Stomach smooth muscle (tissue), 2 donors: ENCODE measurements around the gene ELP2.
"Not testable (repeated sequence)": the region's sequence is repeated elsewhere in the genome, so short reads cannot be mapped to it uniquely, and the experiment has no call there.

ENCODE experiments used
- H3K27ac ChIP-seq: one replicate; pipeline ENCODE4 v1.7.0; 2013; ENCODE audit warnings: mild to moderate bottlenecking, low read length, inconsistent platforms
- H3K27me3 ChIP-seq, 2 donors: one replicate each; pipeline ENCODE4 v1.7.0; 2013; ENCODE audit warnings: low read length in 2 of 2; ENCODE audit not compliant: insufficient read depth in 2 of 2, control insufficient read depth in 1 of 2
- H3K36me3 ChIP-seq, 2 donors: one replicate each; pipeline ENCODE4 v1.7.0; 2013; ENCODE audit warnings: low read length in 2 of 2; ENCODE audit not compliant: control insufficient read depth in 2 of 2, insufficient read depth in 2 of 2
- H3K4me1 ChIP-seq: one replicate; pipeline ENCODE4 v1.7.0; 2013; ENCODE audit warnings: low read length; ENCODE audit not compliant: control insufficient read depth, insufficient read depth
- H3K4me3 ChIP-seq, 2 donors: one replicate each; pipeline ENCODE4 v1.7.0; 2013; ENCODE audit warnings: low read length in 2 of 2
- H3K9ac ChIP-seq, 2 donors: one replicate each; pipeline ENCODE4 v1.7.0; 2013; ENCODE audit warnings: low read length in 2 of 2, mild to moderate bottlenecking in 1 of 2
- H3K9me3 ChIP-seq, 2 donors: one replicate each; pipeline ENCODE4 v1.7.0; 2013; ENCODE audit warnings: low read length in 2 of 2; ENCODE audit not compliant: control insufficient read depth in 2 of 2
- donor health status: healthy.
- donor health status: Pancreatic carcinoma.

ELP2 gene

DNA sequence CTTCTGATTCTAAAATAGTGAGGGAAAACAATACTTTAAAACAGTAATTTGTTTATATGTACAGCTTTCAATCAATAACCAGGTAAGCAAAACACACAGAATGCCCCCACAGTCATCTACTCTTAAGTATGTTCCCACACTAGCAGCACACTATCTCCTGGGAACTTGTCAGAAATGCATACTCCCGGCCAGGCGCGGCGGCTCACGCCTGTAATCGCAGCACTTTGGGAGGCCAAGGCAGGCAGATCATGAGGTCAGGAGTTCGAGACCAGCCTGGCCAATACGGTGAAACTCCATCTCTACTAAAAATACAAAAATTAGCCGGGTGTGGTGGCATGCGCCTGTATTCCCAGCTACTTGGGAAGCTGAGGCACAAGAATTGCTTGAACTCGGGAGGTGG, 12.9 kb upstream of the ELP2 start:
- not testable (repeated sequence) for H3K9ac ChIP-seq, H3K4me1 ChIP-seq, H3K9me3 ChIP-seq, H3K27ac ChIP-seq, H3K27me3 ChIP-seq, H3K4me3 ChIP-seq
- H3K36me3 ChIP-seq: peaks cover 29 to 31% of the 10 kb centered on the region in 2 donors

DNA sequence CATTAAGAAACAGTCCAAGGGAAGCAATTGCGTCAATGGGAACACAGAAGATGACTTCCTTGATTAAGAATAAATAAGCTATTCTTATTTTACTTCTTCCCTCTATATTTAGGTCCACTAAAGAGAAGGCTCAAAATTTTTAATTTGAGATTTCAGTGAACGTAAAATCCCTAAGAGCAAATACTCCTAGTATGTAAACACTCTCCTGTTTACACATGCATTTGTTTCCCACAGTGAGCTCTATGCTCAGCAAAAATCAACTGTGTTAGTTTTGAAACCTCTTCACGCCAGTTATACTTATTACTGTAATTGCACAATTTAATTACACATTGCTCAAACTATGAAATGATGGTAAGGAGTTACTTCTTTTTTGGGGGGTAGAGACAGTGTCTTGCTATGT, 9.4 kb upstream of the ELP2 start:
- H3K36me3 ChIP-seq: peaks cover 18 to 23% of the 10 kb centered on the region in 2 donors

DNA sequence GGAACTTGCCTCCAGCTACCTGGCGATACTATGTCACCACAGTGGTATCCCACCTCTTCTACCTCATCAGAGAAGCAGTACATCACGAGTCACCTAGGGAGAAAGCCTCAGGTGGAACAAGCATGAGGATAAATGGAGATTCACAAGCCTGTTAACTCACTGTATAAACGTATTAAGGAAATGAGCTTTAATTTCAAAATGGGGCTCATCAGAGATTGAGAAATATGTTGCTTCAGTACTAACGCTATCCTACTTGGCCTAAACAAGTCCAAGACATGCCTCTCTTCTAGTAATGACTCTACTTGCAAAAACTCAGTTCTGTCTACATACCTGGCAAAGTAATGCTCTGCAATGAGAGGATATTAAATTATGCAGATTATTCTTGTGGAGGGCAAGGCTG, 4.9 kb upstream of the ELP2 start:
- Histone ChIP-seq H3K36me3 (peaks cover 4 to 11% of the 10 kb centered on the region in 2 donors), H3K4me1 (peaks cover 8% of the 10 kb centered on the region), H3K9me3 (no peaks in the 10 kb centered on the region), H3K27me3 (no peaks in the 10 kb centered on the region), H3K4me3 (no peak overlapping the region), H3K27ac (no peak overlapping the region), H3K9ac (no peak overlapping the region)

More for the DNA sequence above, 9.4 kb upstream of the ELP2 start:
- Histone ChIP-seq H3K9ac (no peak overlapping the region), H3K4me1 (no peaks in the 10 kb centered on the region), H3K9me3 (no peaks in the 10 kb centered on the region), H3K27ac (no peak overlapping the region), H3K27me3 (no peaks in the 10 kb centered on the region), H3K4me3 (no peak overlapping the region)

DNA sequence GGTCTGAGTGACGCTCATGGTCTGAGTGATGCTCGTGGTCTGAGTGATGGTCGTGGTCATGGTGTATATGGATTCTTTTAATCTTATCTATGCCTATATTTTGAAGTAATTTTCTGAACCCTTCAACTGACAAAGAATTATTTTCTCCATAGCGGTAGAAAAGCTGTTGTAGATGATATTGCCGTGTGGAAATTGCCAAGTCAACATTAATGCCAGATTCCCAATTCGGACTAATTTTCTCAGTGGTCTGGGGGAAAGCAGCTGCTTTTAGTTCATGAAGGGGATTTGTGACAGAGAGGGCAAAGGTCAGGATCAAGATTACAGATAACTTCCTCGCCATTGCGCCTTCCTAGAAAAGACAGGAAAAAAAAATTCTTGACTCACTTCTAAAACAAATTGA, 3.0 kb upstream of the ELP2 start:
- Histone ChIP-seq H3K9me3 (no peaks in the 10 kb centered on the region), H3K27me3 (no peaks in the 10 kb centered on the region), H3K27ac (no peak overlapping the region), H3K36me3 (peaks cover 4 to 7% of the 10 kb centered on the region in 2 donors), H3K4me1 (peaks cover 17% of the 10 kb centered on the region), H3K4me3 (no peak overlapping the region), H3K9ac (no peak overlapping the region)

DNA sequence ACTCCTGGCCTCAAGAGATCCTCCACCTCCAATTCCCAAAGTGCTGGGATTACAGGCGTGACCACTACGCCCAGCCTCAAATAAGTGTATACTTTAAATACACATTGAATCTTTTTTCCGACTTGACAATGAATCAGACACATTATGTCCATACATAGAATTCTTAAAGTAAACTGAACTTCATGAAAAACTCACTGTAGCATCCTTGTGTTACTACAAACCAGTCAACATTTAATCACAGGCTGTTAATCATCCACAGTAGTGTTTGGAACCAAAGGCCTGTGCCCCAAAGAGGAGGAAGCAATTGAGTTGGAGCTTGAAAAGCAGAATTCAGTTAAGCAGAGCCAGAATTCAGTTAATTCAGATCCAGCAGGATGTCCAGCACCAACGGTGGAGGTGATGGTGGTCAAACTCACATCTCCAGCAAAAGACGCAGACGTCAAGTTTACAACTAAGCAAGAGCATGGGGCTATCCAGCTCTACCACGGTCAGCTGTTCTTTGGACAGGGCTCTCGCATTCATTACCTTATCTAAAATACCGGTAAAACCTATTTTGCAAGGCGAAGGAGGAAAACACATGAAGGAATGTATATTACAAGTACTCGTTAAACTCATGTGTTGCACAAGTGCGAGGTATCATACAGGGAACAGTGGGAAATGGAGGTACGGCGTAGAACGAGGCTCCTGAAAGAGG, 1.7 kb upstream of the ELP2 start:
- no peaks in the 10 kb centered on the region for H3K27me3 ChIP-seq
- no peak overlapping the region for H3K27ac ChIP-seq
- H3K4me3 ChIP-seq: peak overlapping the region; percentile 97 to 100
- peak overlapping the region; percentile 51 to 97 for H3K9ac ChIP-seq
- no peaks in the 10 kb centered on the region for H3K36me3 ChIP-seq
- H3K9me3 ChIP-seq: no peaks in the 10 kb centered on the region
- peaks cover 23% of the 10 kb centered on the region for H3K4me1 ChIP-seq

DNA sequence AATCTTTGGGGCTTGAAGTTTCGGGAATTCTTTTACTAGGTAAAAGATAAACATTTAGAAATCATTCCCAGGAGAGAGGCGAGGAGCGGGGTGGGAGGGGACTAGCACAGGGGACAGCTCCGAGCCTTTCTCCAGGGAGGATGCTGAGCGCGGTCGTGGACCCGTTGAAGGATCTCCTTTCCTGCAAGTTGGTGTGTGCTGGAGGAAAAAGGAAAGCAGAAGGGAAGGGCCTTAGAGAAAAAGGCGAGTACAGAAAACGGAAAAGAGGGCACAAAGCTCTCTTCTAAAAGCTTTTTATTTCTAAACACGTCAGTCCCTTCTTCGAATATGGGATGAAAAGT, 1.2 kb upstream of the ELP2 start:
- Histone ChIP-seq H3K27ac (no peak overlapping the region), H3K9ac (peak overlapping the region; percentile 62 to 97)

DNA sequence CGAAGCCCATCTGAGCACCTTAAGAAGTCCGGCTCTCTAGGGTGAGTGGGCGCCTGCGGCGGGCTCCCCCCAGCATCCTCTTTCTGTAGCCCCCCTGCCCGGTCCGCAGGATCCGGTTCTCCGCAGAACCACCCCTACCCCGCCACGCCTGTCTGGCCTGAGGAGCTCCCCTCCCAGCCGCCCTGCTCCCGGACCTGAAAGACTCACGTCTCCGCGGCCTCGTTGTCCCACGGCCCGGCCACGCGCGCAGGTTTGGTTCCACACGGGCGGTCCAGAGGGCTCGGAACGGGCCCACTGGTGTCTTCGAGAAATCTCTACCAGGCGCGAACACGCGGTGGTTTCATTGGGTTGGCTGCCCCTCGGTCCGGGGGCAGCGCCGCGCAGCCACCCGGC, 796 bp upstream of the ELP2 start:
- peak overlapping the region; percentile 97 to 100 for H3K4me3 ChIP-seq
- peak overlapping the region; percentile 62 to 97 for H3K9ac ChIP-seq
- H3K4me1 ChIP-seq: peaks cover 23% of the 10 kb centered on the region
- no peaks in the 10 kb centered on the region for H3K27me3 ChIP-seq
- H3K9me3 ChIP-seq: no peaks in the 10 kb centered on the region
- H3K36me3 ChIP-seq: no peaks in the 10 kb centered on the region
- H3K27ac ChIP-seq: peak overlapping the region; percentile 96

More for the DNA sequence above, 1.2 kb upstream of the ELP2 start:
- peaks cover 23% of the 10 kb centered on the region for H3K4me1 ChIP-seq
- no peaks in the 10 kb centered on the region for H3K9me3 ChIP-seq
- no peaks in the 10 kb centered on the region for H3K36me3 ChIP-seq
- no peaks in the 10 kb centered on the region for H3K27me3 ChIP-seq
- peak overlapping the region; percentile 97 to 100 for H3K4me3 ChIP-seq

DNA sequence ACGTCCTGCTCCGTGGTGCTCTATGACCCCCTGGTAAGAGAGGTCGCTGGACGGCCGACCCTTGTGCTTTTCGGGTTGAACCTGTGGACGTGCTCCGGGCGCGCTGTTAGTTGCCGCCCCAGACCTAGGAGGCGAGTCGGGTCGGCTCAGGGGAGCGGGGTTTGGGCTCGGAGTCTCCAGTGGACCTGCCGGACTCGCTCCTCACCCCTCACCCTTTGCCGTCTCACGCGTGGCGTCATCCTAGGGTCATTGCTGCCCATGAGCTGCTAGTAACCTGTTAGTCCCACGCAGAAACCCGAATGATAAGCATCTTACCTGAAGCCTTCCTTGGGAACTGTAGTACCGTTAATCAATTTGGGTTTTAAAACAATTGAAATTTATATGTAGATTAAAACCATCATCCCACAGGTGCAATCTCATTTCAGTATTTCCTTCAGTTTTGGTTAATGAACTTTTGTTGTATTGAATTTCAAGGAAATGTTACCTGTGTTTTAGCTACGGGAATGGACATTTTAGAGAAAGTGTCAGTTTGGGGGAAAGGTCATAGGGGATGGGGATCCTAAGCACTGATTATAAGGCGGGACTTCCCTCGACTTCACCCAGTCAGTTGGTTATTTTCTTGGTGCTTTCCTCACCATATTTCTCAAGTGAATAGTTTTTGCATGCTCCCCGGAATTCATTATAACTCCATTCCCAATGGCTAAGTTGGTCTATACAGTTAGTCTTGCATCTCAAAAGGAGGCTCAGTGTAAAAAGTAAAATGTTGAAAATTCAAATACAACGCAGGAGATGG, 536 bp downstream of the ELP2 start:
- H3K9ac ChIP-seq: peak overlapping the region; percentile 95 to 97
- peak overlapping the region; percentile 96 for H3K27ac ChIP-seq
- no peaks in the 10 kb centered on the region for H3K27me3 ChIP-seq
- peak overlapping the region; percentile 97 to 100 for H3K4me3 ChIP-seq
- no peaks in the 10 kb centered on the region for H3K9me3 ChIP-seq
- peaks cover 23% of the 10 kb centered on the region for H3K4me1 ChIP-seq
- no peaks in the 10 kb centered on the region for H3K36me3 ChIP-seq

DNA sequence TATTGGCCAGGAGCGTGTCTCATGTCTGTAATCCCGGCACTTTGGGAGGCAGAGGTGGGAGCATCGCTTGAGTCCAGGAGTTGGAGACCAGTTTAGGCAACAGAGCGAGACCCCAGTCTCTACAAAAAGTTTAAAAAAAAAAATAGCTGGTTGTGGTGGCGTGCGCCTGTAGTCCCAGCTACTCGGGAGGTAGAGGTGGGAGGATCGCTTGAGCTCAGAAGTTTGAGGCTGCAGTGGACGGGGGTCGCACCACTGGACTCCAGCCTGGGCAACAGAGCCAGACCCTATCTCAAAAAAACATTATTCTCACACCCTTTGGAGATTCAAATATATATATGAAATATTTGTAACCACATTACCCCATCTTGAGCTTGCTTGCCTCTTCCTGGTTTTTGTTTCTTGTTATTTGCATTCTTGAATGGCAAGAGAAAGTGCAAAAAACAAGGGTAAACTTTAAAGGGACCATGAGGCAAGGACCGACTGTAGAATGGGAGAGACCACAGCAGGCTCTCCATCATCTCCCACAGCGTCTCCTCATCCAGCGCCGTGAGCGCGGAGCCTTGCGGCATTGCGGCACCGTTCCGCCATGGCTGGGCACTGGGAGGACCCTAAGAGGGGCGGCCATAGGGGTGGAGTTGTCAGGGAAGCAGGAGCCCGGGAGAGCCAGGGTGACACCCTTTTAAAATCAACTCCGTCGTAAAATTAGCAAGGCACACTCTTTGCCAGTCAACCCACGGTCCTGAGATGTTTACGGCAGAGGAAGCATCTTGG, 1.4 kb downstream of the ELP2 start:
- H3K9ac ChIP-seq: peak overlapping the region in 1 of 2 donors; percentile 97
- no peaks in the 10 kb centered on the region for H3K9me3 ChIP-seq
- H3K4me1 ChIP-seq: peaks cover 23% of the 10 kb centered on the region
- peak overlapping the region; percentile 97 to 100 for H3K4me3 ChIP-seq
- no peak overlapping the region for H3K27ac ChIP-seq
- H3K27me3 ChIP-seq: no peaks in the 10 kb centered on the region
- no peaks in the 10 kb centered on the region for H3K36me3 ChIP-seq

DNA sequence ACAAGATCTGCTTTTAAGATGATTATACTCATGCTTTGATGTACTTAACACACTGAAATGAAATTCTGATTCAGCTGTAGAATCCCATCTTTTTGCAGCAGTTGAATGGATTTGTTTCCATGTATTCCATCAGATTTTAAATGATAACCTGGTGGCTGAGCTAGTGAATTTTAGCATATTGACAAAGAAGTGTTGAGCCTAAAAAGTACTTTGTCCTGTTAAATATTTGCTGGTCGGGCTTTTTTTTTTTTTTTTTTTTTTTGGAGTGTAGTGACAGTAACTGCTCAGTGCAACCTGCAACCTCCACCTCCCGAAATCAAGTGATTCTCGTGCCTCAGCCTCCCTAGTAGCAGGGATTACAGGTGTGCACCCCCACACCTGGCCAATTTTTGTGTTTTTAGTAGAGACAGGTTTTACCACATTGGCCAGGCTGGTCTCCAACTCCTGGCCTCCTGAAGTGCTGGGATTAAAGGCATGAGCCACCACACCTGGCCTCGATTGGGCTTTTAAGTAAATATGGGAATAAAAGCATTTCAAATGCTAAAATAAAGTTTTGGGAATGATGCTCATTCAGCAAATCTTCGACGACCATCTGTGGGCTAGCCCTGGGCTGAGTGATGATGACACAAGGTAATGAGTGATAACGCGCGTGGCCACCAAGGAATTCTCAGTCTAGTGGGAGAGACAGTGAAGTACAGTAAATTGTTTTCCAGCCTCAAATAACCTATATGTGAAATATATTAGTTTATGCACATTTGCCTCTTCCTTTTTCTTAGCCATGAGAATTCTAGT, 2.2 kb downstream of the ELP2 start:
- Histone ChIP-seq H3K27ac (no peak overlapping the region), H3K4me1 (peaks cover 23% of the 10 kb centered on the region), H3K4me3 (peak overlapping the region; percentile 28 to 100), H3K9me3 (no peaks in the 10 kb centered on the region), H3K36me3 (peaks cover 0 to 3% of the 10 kb centered on the region in 2 donors), H3K27me3 (no peaks in the 10 kb centered on the region), H3K9ac (no peak overlapping the region)
